NCI-H2196 treated with DMSO at 0.1 percent for 48 hours (cell line): Measurements from ENCODE around the gene PACSIN2.
"Not testable (repeated sequence)": the region's sequence is repeated elsewhere in the genome, so short reads cannot be mapped to it uniquely, and the experiment has no call there.

ENCODE experiments used
- DNase-seq: peaks from one replicate; lab custom pipeline; 2025; ENCODE audit not compliant: unreplicated experiment; lab: John Stamatoyannopoulos, UW

Gene PACSIN2, protein sequence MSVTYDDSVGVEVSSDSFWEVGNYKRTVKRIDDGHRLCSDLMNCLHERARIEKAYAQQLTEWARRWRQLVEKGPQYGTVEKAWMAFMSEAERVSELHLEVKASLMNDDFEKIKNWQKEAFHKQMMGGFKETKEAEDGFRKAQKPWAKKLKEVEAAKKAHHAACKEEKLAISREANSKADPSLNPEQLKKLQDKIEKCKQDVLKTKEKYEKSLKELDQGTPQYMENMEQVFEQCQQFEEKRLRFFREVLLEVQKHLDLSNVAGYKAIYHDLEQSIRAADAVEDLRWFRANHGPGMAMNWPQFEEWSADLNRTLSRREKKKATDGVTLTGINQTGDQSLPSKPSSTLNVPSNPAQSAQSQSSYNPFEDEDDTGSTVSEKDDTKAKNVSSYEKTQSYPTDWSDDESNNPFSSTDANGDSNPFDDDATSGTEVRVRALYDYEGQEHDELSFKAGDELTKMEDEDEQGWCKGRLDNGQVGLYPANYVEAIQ

GRCh38 chr22:43014869-43015676, at the start of gene PACSIN2:
Gene PACSIN2 (minus strand): TSS chr22:43015149. CDS start chr22:42912080, 103,069 bp downstream.
- peak; percentile 96 for DNase-seq

DNA sequence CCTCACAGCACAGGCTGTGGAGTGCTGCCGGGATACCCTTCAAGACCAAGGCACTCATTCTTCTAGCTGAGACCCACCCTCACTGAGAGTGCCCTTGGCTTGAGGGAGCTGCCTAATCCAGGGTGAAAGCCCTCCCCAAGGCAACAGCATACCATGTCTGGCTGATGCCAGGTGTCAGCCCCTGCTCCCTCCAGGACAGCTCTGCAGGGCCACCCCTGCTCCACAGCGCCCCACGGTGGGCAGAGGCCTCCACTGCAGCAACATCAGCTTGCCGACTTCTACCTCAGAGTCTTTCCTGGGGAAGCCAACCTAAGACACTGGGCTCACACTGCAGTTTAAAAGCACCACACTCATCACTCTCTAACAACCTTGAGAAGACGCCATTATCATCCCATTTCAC, 45.2 kb upstream of the PACSIN2 start:
- no peak for DNase-seq

- no peak for DNase-seq
These were observed 42.7 kb upstream of the PACSIN2 start for GRCh38 chr22:43057641-43058040.

DNA sequence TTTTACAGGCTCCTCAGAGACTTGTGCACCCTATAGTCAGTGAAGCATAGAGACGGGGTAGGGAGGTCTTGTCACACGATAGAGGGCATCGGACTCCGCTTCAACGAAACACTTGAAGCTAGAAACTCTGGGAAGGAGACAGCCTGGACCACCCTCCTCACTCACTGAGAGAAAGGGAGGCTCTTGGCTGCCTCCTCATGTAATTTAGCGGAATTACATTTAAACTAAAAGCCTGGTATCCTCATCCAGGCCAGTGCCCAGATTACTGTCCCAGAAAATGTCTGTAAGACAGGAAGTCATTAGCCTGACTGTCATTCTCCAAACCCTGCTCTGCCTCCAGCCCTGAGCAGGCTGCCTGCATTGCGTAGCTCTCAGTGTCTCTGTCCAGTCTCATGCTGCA, 38.2 kb upstream of the PACSIN2 start:
- DNase-seq, result no peak

DNA sequence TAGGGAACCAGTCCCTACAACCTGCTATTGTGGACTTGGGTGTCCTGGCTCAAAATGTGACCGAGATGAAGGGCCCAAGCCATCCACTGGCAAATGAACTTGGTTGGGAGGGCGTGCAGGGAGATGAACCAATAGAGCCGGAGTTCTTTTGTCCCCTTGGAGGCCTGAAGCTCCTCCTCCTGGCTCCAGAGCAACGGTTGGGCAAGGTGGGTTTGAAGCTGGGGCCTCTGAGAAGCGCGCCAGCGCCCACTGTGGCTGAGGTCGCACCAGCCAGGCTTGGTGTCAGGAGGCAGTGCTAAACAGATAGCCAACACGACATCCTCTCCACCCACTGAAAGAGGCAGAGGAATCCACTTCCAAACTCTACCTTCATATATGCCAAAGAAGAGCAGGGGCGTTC, 36.0 kb upstream of the PACSIN2 start:
- DNase-seq, result no peak

DNA sequence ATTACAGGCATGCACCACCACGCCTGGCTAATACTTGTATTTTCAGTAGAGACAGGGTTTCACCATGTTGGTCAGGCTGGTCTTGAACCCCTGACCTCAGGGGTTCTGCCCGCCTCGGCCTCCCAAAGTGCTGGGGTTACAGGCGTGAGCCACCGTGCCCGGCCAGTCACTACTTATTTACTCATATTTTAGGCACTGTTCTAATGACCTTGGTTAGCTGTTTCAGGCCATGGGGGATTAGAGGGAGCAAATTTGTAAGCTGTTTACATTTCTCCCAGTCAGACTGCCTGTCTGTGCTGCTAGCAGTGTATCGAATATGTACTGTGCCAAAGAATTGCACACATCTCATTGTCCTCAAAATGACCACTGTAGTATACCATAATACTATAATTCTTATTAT, 32.7 kb upstream of the PACSIN2 start:
- DNase-seq, result no peak

DNA sequence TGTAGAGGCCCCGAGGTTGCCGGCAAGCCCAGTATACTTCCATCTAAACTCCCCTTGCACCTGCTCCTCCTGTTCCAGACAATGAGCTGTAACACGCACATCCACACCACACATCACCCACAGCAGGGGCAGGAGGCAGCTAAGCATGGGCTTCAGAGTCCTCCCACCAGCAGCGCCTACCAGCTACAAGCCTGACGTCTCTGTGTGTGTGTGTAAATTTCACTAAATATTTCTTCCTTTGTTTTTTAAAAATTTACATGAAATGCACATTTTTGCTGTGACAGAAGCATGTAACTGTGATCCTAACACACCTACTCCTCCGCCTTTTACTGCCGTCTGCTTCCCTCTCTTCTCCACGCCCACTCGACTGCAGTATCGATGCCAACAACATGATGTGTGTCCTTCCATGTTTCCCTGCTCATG, 29.4 kb upstream of the PACSIN2 start:
- no peak for DNase-seq

DNA sequence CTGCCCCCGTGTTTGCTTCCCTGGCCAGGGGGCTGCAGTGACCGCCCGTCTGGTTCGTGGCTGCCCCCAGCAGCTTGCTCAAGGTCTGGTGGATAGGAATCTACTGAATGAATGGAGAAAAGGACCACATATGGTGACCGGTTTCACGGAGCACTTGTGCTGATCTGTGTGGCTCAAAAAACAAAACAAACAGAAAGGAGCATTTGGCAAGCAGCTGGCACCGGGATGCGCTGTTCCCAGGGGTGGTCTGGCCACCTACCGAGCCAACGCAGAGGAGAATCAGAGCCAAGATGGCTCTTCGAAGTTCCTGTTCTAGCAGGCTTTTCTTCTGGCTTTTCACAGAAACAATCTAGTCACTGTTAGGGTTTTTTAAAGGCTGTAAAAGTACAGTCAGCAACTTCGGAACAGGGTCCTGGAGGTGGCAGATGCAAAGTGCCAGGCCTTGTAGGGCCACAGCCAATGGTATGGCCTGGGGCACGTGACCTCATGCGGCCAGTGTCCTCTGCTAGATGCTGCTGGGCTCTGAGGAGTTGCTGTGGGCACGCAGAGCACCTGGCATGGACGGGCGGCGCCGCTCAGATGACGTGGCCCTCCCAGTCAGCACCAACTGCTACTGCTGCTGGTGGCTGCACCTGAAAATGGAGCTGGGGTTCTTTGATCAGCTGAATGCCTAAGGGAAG, 27.3 kb upstream of the PACSIN2 start:
- DNase-seq, result peak; percentile 93

DNA sequence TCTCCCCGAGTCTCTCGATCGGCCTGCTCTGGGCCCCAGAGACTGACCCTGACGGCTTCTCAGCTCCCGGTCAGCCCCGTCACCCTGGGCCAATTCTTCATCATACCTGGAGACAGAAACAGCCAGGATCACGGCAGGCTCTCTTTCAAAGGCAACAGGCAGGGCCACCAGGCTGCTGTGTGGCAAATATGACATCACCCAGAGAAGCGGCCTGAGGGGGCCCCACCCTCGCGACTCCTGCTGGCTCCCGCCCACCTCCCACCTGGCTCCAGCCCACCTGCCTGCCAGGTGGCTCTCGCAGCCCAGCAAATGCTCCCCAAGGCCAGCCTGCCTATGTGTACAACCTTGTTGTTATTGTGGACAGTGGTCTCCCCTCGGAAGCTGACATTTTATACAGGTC, 24.9 kb upstream of the PACSIN2 start:
- DNase-seq, result no peak

DNA sequence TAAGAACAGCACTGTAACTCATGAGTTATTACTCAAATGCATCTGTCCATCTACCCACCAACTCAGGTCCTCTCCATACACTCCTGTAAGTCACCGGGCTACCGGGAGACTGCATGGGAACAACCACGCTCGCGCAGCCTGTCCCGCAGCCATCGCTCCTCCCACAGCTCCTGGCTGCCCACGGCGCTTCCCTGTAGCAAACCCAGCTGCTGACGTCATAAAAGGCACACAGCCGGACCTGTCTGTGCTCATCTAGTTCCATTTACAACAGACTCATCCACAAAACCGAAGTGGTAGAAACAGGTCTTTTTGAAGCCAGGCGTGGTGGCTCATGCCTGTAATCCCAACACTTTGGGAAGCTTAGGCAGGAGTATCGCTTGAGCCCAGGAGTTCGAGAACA, 23.4 kb upstream of the PACSIN2 start:
- no peak for DNase-seq

DNA sequence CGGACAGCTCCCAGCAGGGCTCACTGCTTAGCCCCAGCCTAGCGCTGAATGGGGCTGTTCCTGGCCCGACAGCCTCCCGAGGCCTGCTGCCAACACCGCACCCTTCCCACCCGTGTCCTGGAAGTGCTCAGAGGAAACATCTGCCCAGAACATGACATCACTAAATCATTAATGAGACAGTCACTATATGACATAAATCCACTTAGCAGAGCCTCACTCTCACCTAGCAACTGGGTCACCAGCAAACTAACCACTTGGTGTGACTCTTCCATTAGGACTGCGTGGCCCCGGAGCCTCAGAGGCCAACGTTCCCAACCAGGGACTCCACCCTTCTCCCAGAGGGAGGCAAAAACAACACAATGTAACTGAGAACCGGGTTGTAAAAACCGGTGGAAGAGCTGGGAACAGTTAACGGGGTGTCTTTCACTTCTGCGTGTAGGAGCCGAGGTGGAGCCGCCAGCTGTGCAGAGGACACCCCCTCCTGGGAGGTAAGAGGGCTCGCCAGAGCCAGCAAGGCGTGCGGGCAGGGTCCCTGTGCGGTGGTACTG, 21.4 kb upstream of the PACSIN2 start:
- DNase-seq, result no peak

DNA sequence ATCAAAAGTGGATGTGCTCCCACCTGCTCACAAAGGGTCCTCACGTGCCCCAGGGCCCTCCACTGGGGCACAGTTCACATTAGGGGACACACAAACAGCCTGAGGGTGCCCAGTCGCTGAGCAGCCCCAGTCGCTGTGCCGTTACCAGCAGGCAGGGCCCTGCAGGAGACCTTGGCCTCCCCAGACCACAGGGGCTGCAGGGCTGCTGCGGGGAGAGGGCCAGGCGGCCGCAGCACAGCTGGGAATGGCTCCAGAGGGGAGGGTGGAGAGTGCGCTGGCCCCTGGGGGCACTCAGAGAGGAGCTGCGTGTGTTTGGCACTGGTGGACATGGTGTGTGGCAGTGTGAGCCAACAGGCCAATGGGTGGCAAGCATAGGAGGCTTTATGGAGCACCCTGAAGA, 20.3 kb upstream of the PACSIN2 start:
- DNase-seq, result no peak

GRCh38 chr22:43031617-43032016, 16.7 kb upstream of the PACSIN2 start:
- DNase-seq, result no peak

DNA sequence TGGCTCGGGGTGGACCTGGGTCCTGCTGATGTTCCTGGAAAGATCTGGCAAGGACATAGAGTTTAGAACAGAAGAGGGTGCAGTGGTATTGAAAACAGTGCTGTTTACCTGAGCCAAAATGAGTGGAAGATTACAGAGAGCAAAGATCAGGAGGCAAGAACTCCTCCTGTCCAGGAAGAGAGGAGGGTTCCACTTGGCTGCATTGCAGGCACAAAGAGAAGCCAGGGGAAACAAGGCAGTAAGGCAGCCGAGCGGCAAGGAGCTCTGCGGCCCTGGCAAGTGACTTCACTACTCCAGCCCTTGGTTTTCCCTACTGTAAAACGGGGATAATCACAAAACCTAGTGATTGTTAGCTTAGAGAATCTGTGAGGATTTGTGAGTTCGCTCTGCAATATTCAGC, 3.7 kb upstream of the PACSIN2 start:
- DNase-seq, result no peak

DNA sequence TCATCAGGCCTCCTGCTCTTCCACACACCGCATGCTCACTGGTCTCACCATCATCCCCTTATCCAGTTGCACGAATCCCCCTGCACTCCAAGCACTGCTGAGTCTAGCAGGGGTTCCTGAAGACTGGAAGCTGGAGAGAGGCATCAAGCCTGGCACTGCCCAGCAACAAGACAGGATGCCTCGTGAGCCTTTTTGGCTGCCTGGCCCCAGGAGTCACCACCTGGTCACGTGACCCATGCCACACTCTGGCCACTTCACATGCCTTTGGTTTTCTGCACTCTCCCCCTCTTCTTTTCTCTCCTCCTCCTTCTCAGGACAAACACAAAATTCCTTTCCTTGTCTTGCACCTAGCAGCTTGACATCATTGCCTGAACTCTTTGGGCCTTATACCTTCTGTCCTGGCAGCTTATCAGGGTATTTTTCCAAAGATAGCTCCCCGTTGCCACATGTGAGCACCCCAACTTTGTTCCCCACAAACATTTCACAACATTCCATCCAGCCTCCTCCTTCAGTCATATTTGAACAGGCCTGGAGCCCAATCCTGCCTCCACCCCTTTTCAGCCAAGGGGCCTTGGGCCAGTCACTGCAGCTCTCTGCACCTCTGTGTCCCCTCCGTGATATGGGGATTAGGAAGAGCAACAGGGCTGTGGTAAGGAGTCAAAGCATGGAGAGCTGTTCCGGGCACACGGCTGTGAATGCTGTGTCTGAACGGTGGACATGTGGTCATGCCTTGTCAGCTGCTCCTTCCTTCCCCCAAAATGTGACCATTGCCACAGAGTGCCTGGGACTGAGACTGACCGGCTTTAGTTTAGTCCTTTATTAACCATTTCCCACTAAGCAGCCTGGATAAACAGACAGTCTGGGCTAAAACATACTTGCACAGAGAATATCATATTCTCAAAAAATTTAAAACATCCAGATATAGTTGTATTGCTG, 2.8 kb upstream of the PACSIN2 start:
- DNase-seq, result no peak

GRCh38 chr22:43016150-43016549, 1.2 kb upstream of the PACSIN2 start:
- not testable (repeated sequence) for DNase-seq

GRCh38 chr22:43015677-43016042, 711 bp upstream of the PACSIN2 start:
- no peak for DNase-seq

DNA sequence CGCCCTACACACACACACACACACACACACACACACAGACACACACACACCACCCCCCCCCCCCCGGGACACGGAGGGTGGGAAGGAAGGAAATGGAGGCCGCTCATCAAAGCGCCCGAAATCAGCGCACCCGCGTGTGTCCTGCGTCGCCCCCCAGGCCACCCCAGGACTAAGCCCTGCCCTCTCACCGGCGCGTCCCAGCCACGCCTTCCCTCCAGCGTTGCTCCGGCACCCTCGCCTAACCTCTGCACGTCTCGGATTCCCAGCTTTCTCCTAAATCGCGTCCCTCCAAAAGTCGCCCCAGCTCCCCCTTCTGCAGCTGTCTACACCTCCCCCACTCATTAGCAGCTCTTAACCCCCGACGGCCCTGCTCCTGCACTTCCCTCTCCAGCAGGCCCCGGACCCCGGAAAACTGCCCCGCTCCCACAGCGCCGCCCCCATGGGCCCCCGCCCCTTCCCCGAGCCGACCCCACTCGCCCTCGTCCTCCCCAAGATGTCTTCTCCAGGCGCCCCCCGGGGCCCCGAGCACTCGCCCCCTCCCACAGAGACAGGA, 557 bp downstream of the PACSIN2 start:
- DNase-seq, result no peak

- no peak for DNase-seq
These were observed 1.3 kb downstream of the PACSIN2 start for GRCh38 chr22:43013355-43014315.
